AG09309 (cell line): ENCODE data around the gene LRP3.
A peak's percentile ranks its signal among the peaks of the same experiment; 100 is the strongest.

Source experiments
- DNase-seq: peaks from one replicate; pipeline ENCODE4 v3.0.0-alpha.2; 2010; ENCODE audit warnings: low read depth
- H3K4me3 ChIP-seq: 2 replicates; pipeline ENCODE4 v1.5.1; 2011; ENCODE audit warnings: mild to moderate bottlenecking, low read depth, low read length, moderate library complexity; ENCODE audit not compliant: control insufficient read depth
- TF ChIP-seq, protein P1 (sequence below): IDR thresholded peaks from 2 replicates; pipeline ENCODE4 v1.5.1; 2011; ENCODE audit warnings: mild to moderate bottlenecking, low read depth, low read length, inconsistent platforms; ENCODE audit not compliant: insufficient read depth, control insufficient read depth; ENCODE audit errors: missing control alignments

LRP3 gene

DNA sequence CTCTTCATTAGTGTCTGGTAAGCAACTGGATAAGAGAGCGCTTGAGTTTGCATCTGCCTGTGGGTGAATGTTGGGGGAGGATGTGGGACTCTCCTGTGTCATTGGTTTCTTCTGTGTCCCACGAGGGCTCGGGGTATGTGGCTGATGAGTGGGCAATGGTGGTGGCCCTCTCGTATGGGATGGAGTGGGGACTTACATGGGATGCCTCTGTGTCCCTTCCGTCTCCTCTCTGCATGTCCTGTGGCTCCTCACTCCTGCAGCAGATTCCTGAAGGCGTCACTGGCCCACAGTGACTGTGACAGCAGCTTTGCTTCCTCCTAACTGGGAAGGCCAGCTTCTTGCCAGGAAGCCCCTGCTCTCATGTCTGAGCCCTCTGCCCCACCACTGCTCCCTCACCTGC, 2.6 kb upstream of the LRP3 start:
- no peak overlapping the region for H3K4me3 ChIP-seq
- TF ChIP-seq, protein P1, sequence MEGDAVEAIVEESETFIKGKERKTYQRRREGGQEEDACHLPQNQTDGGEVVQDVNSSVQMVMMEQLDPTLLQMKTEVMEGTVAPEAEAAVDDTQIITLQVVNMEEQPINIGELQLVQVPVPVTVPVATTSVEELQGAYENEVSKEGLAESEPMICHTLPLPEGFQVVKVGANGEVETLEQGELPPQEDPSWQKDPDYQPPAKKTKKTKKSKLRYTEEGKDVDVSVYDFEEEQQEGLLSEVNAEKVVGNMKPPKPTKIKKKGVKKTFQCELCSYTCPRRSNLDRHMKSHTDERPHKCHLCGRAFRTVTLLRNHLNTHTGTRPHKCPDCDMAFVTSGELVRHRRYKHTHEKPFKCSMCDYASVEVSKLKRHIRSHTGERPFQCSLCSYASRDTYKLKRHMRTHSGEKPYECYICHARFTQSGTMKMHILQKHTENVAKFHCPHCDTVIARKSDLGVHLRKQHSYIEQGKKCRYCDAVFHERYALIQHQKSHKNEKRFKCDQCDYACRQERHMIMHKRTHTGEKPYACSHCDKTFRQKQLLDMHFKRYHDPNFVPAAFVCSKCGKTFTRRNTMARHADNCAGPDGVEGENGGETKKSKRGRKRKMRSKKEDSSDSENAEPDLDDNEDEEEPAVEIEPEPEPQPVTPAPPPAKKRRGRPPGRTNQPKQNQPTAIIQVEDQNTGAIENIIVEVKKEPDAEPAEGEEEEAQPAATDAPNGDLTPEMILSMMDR, result no peak
- DNase-seq, result no peak

DNA sequence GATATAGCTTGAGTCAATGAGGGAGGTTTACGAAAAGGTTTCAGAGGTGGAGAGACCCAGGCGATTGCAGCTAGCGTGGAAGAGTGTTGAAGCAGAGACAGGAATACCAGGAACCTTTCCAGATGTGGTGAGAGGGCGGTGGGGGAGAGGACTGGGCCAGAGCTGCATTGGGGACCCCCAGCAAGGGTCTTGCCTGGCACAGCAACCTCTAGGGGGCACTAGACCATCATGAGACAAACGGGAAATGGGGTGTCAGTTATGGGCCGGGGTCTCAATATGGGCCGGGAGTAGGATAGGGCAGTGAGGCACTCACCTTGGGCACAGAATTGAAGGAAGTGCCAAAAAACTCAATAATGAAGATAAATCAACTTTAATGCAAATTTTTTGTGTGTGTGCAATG, 2.1 kb upstream of the LRP3 start:
- DNase-seq, result no peak
- no peak overlapping the region for H3K4me3 ChIP-seq
- TF ChIP-seq, protein P1, result no peak

DNA sequence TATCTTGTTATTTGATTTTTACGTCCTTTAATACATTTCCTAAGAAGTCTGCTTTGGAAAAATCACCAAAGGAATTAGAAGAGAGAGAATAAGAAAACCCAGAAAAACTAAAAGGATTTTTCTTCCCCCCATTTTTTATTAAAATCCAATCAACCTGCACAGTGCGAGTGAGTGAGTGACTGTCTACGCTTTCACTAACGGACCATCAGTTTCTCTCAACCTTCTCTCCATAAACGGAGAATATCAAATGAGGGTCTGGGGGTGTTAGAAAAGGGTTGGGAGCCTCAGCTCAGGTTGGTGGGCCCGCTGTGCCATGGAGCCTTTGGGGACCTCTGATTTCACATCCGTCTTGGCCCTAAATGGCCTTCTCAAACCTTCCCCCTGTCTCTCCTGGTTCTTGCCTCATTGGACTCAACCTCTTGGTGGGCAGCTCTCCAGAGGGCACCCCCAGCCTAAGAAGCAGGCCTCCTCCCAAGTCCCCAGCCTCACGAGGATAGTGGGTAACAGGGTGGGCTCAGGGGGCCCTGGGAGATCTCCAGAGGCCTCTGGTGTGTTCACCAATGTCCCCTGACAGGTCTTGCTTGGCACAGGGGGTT, 763 bp upstream of the LRP3 start:
- TF ChIP-seq, protein P1, result no peak
- no peak overlapping the region for H3K4me3 ChIP-seq

DNA sequence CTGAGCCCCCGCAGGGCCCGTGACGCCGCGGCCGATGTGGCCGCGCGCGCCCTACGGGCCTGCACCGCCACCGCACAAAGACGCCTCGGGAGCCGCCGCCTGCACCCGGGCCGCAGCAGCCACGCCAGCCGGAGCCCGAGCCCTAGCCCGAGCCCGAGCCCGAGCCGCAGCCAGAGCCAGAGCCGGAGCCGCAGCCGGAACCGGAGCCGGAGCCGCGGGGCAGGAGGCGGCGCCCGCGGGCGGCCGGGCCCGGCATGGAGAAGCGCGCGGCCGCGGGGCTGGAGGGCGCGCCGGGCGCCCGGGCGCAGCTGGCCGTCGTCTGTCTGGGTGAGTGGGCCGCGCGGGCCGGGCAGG, 379 bp downstream of the LRP3 start:
- H3K4me3 ChIP-seq, result peak overlapping the region; percentile 73
- TF ChIP-seq, protein P1, result no peak
- no peak for DNase-seq

More for the DNA sequence above, 763 bp upstream of the LRP3 start:
- no peak for DNase-seq

DNA sequence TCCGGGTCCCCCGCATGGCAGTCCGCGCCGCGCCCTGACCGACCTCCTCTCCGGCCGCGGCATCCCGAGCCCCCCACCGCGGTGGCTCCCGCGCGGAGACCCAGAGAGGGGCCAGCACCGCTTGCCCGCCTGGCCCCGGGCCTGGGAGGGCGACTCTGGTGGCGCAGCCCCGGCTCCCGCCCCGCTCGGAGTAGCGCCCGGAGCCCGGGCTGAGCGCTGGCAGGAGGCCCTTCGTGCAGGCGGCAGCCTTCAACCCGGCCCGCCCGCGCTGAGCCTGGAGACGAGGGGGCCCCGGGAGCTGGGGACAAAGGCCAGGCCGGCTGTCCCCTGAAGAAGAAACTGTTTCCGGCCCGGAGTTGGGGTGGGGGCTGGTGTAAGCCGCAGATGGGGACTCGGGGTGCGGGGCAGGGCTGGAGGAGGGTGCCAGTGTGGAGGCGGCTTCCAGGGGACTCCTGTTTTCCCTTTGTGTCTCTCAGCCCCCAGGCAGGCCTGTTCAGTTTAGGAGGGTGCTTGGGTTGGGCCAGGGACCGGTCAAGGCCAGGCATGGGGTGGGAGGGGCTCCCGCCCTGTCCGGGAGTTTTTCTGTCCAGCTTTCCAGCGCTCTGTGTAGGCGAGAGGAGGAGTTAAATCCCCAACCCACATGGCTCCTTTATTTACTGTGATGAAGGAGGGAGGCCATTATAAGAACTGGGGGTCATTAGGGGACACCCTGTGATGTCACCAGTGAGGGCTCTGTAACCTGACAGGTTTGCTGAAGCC, 935 bp downstream of the LRP3 start:
- H3K4me3 ChIP-seq, result peak overlapping the region; percentile 73
- TF ChIP-seq, protein P1, result no peak

DNA sequence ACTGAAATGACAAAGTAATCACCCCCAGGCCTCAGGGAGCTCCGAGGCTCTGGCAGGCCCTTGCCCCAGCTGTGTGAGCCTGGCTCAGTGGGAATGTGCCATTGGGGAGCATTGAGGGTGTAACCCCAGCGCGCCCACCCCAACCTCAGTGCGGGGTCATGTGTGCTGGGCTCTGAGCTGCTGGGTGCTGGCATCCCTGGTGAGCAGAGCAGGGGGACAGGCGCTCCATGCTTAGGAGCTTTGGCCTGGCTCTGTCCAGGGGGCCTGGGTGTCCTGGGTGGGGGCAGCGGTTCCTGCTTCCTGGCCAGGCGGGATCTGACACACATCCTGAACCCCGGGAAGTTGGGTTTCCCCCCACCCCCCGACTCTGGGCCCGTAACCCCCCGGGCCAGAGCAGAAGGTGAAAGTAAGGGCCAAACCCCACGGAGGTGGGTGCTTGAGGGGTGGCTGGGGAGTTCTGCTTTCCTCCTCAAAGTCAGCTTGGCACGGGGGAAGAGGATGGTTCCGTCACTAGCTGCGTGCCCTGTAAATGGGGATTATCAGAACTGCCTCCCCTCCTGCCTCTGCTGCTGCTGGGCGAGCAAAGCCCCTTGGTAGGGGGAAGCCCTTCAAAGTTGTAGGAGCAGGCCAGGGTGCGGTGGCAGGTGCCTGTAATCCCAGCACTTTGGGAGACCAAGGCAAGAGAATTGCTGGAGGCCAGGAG, 1.7 kb downstream of the LRP3 start:
- H3K4me3 ChIP-seq, result peak overlapping the region; percentile 73
- TF ChIP-seq, protein P1, result no peak
- DNase-seq, result no peak

More for the DNA sequence above, 935 bp downstream of the LRP3 start:
- no peak for DNase-seq
